GM18502 (cell line): Measurements from ENCODE around the gene ENGASE.
"Not testable (repeated sequence)": the region's sequence is repeated elsewhere in the genome, so short reads cannot be mapped to it uniquely, and the experiment has no call there.

Experiments
- ATAC-seq: cut with Tn5 transposase; IDR thresholded peaks from one replicate; pipeline ENCODE4 v1.9.1; 2021; ENCODE audit warnings: mild to moderate bottlenecking; ENCODE audit not compliant: unreplicated experiment, poor library complexity

ENGASE gene

GRCh38 chr17:79074649-79075445 lies at the start of gene ENGASE:
TSS of gene ENGASE (plus strand) at chr17:79074824. CDS start at chr17:79074945, 121 bp downstream.
- ATAC-seq: peak; percentile 95

- ATAC-seq: no peak
Observed at GRCh38 chr17:79024901-79025737, 49.5 kb upstream of the ENGASE start.

- no peak for ATAC-seq
Observed at GRCh38 chr17:79026376-79027273, 48.0 kb upstream of the ENGASE start.

GRCh38 chr17:79027274-79027924 lies 47.2 kb upstream of the ENGASE start:
- no peak for ATAC-seq

- no peak for ATAC-seq
Observed at GRCh38 chr17:79027925-79028491, 46.6 kb upstream of the ENGASE start.

- no peak for ATAC-seq
Observed at GRCh38 chr17:79028496-79029326, 45.9 kb upstream of the ENGASE start.

GRCh38 chr17:79029327-79030009 lies 45.2 kb upstream of the ENGASE start:
- ATAC-seq: no peak

GRCh38 chr17:79030636-79031035 lies 44.0 kb upstream of the ENGASE start:
- ATAC-seq: not testable (repeated sequence)

- ATAC-seq: no peak
Observed at GRCh38 chr17:79031996-79032875, 42.4 kb upstream of the ENGASE start.

GRCh38 chr17:79033046-79033616 lies 41.5 kb upstream of the ENGASE start:
- ATAC-seq: no peak

GRCh38 chr17:79033741-79034501 lies 40.7 kb upstream of the ENGASE start:
- ATAC-seq: no peak

- ATAC-seq: no peak
Observed at GRCh38 chr17:79034931-79035485, 39.6 kb upstream of the ENGASE start.

GRCh38 chr17:79035686-79036085 lies 38.9 kb upstream of the ENGASE start:
- ATAC-seq: no peak

- ATAC-seq: no peak
Observed at GRCh38 chr17:79036181-79036580, 38.4 kb upstream of the ENGASE start.

GRCh38 chr17:79036596-79036995 lies 38.0 kb upstream of the ENGASE start:
- no peak for ATAC-seq
